Left renal pelvis (tissue), 4 donors: ENCODE results near the gene ARAP1. TPM values are rescaled to one million over a fixed set of nuclear protein-coding genes. Genes with fewer than 3 reads are reported as not detected.

Experiments used
- DNase-seq, 4 donors: peaks; one replicate each; pipeline ENCODE4 v3.0.0-alpha.2; 2013; ENCODE audit warnings: low read depth in 4 of 4, low spot score in 3 of 4
- polyA plus RNA-seq, 4 donors: library from polyadenylated mRNA; unstranded; fragments of 120-200 nt; gene quantifications; one replicate each; pipeline ENCODE4 v1.2.1, GENCODE V29; 2013; ENCODE audit not compliant: insufficient read length in 4 of 4

The ARAP1 gene
- polyA plus RNA-seq, 4 donors, result 68.3 to 108 (median 78.7) TPM

DNA sequence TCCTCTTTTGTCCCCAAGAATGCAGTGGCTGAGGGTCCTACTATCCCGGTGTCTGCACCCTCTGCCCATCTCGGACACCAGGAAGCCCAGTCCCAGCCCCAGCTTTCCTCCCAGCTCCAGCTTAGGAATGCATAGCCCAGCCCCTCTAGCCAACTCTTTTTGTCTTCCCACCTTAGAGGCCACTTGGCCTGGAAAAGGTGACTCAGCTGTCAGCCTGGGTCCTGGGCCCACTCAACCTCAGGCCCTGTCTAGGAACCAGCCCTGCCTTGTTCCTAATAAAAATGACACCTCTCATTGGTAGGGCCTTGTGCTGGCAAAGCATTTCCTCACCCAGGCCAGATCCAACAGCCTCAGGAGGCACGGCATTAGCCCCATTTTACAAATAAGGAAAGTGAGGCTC lies 106.2 kb downstream of the ARAP1 start:
- DNase-seq, result no peak

DNA sequence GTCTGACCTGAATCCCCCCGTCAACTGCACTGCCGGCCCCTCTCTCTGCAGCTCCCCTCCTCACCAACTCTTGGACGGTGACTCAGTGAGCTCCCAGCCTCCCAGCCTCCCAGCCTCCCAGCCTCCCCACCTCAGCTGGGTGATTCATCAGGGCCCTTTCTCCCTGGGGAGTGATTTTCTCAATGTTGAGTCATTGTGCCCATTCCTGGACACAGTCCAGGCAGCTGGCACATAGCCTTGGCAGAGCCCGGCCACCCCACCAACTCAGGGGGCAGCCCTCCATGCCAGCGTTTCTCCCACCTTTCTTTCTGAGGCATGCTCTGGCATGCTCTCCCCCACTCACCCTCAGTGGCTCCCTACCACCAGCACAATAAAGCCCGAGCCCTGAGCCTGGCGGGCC lies 108.7 kb downstream of the ARAP1 start:
- DNase-seq, result no peak

DNA sequence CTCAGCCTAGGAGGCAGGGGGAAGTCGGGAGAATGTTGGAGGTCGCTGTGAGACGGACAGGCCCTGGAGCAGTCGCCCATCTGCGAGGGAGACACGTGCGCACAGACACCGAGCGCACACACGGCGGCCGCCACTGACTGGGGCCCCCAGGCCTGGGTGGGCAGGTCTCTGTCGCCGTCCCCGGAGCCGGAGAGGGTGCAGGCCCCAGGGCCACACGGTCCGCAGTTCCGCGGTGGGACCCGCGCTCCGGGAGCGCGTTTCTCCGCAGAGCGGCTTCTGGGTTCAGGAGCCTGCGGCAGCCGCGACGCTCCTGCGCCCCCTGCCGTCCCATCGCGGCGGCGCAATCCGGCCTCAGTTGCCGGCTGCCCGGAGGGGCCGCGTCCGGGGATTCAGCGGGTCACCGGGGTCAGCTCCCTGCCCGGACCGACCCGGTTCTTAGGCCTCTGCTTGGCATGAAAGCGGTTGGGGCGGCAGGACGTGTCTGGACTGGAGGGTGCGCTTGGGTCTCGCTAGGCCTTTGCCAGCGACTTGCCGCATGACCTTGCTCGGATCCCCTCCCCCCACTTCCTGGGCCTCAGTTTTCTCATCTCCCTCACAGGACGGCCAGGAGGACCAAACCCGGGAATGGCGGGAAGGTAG lies 109.2 kb downstream of the ARAP1 start:
- DNase-seq, result peak in 1 of 4 donors; percentile 23

DNA sequence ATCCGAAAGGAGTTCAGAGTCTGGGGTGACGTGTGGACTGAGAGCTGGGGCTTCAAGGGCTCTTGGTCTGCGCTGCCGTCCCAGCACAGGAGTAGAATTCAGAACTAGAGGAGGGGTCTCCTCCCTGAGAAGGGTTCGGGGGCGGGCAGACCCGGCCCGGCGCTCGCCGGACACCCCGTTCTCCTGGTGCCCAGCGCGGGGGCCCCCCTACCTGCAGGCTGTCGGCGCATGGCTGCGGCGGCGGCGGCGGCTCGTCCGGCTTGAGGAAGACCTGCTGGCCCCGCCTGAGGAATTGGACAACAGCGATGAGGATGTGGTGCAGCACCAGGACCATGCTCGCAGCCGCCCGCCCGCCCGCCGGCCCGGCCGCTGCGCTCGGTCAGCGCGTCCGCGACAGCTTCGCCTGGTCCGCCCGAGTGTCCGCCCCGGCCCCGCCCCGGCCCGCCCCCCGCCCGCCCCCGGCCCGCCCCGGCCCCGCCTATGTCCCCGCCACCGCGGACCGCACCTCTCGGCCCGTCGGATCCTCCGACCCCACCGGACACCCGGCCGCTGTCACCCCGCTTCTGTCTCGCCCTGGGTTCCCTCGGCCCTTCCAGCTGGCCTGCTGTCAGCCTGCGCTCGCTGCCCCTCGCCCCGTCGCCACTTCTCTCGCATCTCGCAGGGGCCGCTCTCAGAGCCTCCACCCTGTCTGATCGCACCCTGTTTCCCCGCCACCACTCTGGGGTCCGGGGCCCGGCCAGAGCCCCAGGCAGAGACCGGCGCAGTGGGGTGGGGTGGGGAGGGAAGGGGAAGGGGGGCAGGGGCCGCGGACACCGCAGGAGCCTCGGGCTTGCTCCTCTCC lies 109.9 kb downstream of the ARAP1 start:
- DNase-seq, result no peak

DNA sequence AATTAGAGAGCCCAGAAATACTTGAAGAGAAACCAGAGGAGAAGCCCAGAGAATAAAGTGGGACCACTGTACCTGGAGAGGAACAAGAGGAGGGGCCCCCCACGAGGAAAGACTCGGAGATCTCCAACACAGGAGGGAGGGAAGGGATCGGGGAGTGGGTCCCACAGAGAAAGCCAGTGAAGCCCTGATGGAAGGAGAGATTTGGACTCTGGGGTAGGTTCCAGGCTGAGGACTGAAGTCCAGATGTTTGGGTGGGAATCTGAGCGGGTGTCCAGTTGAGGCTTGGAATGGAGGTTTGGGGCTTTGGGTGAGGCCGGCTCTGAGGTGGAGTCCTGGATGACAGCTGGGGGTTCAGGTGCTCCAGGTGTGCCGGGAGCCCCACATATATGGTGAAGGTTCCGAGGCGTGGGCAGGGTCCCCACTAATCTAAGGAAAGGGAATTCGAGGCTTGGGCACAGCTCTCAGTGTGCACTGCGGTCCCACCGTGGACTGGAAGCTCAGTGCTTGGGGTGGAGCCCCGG lies 110.6 kb downstream of the ARAP1 start:
- DNase-seq, result no peak

DNA sequence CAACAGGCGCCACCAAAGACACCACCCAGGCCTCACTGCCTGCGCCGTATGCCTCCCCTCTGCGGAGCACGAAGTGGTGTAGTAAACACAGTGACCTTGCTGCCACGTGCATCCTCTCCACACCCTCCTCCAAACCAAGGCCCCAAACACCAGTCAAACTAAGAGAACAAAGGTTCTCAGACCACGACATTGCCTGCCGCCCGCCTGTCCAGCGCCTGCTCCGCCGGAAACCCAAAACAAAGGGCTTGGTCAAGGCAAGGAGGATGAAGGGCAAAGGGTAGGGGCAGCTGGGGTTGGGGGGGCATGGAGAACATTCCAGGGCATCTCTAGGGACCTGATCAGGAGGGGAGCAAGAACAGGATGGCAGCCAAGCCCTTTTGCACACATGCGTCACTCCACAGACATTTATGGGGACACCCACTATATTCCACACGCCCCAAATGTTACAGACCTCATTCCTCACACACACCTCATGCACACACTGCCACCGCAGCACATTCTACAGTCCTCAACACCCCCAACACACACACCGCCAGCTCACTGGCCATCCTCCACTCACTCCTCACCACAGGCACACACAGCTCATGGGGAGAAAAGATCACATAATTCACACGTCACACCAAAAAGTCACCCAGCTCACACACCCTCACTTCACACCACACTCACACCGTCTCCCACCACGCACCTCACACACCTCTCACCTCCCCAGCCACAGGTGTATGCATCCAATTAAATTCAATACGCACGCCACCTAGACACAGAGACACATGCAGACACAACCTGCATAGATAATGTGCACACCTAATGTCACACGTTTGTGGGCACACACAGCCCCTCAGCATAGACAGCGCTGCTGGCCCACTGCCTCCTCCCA lies 112.5 kb downstream of the ARAP1 start:
- DNase-seq, result no peak

DNA sequence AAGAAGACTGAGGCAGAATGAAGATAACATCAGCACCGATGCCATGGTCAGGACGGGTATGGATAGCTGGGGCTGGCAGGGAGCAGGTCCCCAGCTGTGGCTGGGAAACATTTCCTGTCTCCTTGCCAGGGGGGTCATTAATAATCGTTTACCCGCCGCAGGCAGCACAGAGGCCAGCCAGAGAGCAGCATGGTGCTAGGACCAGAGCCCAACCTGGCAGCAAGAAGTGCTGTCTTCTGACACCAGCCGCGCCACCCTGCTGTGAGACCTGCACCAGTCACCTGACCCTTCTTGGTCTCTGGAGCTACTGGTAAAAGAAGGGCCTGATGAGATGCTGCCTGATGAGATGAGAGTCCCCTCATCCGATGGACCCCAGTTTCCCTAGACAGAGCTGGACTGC lies 114.3 kb downstream of the ARAP1 start:
- no peak for DNase-seq

DNA sequence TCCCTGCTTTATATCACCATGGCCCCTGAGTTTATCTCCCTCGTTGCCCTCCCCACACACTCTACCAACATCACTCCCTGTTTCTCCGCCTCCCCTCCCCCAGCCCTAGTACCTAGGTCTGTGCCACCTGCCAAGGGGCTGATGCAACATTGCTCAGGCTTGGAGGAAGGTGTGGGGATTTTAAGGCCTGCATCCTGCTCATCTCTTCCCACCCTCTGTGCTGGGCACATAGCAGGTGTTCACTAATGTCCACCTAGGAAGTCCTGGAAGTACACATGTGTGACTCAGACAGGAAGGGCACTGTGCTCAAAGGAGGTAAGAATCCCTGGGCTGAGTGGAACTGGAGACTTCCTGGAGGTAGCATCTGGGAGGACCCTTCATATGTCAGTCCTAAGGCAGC lies 115.0 kb downstream of the ARAP1 start:
- no peak for DNase-seq

DNA sequence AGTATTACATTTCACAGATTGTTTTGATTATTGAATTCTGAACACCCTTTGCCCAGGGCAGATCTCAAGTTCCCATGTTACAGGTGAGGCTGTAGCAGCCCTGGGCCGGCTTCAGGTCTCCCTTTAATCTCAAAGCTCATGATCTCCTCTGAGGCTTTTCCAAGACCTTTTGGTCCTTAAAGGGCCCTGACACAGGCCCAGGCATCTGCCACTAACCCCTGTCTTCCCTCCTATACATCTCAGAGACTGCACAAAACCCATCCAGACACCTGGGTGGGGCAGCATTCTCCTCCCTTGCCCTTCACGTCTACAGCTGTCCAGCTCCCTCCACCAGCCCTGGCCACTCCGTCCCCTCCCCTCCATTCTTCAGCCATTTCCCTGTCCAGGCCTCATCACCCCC lies 115.8 kb downstream of the ARAP1 start:
- no peak for DNase-seq

DNA sequence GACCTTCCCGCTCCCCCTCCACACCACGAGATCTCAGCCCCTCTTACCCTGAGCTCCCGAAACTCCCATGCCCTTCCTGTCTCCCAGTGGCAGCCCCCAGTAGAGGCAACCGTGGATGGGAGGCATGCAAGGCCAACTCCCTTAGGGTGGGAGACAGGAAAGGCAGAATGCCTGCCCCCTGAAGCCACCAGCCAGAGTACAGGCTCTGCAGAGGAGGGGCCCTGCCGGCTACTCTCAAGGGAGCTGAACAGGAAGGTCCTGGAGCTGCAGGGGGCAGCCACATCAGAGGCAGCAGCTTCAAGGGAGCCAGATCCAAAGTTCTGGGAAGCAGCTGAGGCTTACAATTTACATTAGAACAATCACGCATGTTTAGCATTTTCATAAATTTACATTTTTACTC lies 116.3 kb downstream of the ARAP1 start:
- DNase-seq, result no peak

DNA sequence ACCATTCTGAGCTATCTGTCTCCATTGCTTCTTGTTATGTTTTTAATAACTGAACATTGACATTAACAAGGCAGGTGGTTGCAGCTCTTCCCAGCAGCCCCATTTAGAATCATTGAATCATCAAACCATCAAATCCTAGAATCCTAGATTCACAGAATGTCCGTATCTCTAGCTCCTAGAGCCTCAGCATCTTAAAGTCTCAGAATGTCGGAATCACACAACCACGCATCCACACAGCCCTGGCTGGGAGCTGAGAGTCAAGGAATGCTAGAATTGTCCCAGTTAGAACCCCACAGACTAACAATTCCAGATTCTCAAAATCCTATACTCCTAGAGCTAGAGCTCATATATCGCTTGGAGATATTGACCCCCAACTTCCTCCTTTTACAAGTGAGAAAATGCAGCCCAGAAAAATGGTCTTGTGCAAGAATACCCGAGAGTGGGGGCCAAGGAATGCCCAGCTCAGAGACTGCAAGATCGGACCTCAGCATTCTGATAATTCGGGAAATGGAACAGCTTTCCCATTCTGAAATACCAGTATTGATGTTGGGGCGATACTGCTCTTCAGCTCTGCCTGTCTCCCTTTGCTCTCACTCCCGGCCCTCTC lies 116.8 kb downstream of the ARAP1 start:
- no peak for DNase-seq

Other genes starting within 250 kb of the ARAP1 start
- 10 to 100 TPM; 10.4 to 16.3 (median 13.4) TPM for gene PDE2A, start 78.0 kb downstream of the ARAP1 start, polyA plus RNA-seq
- 10 to 100 TPM; 20.1 to 89.9 (median 68.7) TPM for gene STARD10, start 41.6 kb upstream of the ARAP1 start, polyA plus RNA-seq
- gene ATG16L2, start 62.0 kb upstream of the ARAP1 start, polyA plus RNA-seq, result 10 to 100 TPM; 22.8 to 45.9 (median 26.2) TPM